CD4-positive, alpha-beta T cell (primary cell): ENCODE measurements around the gene NRIP1. TPM values are rescaled to one million over a fixed set of nuclear protein-coding genes. Genes with fewer than 3 reads are reported as not detected.

Experiments
- ATAC-seq: fragments of 200-7000 bp; cut with Tn5 transposase; one replicate; pipeline ENCODE4 v1.10.0; 2022; ENCODE audit warnings: mild to moderate bottlenecking; ENCODE audit not compliant: poor library complexity
- CTCF ChIA-PET: fragments of 350-600 bp; sonication (Branson Sonifier 250); formaldehyde crosslinking; loops from one replicate; lab custom pipeline; 2021; ENCODE audit warnings: antibody characterized with exemption, inconsistent platforms; lab: Charles Lee
- POLR2A ChIA-PET: fragments of 350-600 bp; sonication (Branson Sonifier 250); formaldehyde crosslinking; loops from one replicate; lab custom pipeline; 2021; ENCODE audit warnings: antibody characterized with exemption, inconsistent platforms; lab: Charles Lee
- DNase-seq, 14 experiments: peaks; one replicate each; pipeline ENCODE4 v3.0.0-alpha.2; 2013 to 2020; ENCODE audit warnings: mixed read lengths in 2 of 14
- H3K27ac ChIP-seq, 2 donors: one replicate each; pipeline versions ENCODE4 v1.5.1 to v1.7.0; 2013; ENCODE audit warnings: low read length in 2 of 2, low read depth in 1 of 2, mild to moderate bottlenecking in 1 of 2
- H3K27me3 ChIP-seq, 2 experiments: 1 replicate in 1 of 2; 2 replicates in 1 of 2; pipeline versions ENCODE4 v1.6.1 to v1.7.0; 2013; ENCODE audit warnings: low read length in 2 of 2, control low read depth in 1 of 2, mild to moderate bottlenecking in 1 of 2, moderate library complexity in 1 of 2; ENCODE audit not compliant: insufficient read depth in 2 of 2, control insufficient read depth in 1 of 2
- H3K36me3 ChIP-seq: one replicate; pipeline ENCODE4 v1.6.1; 2013; ENCODE audit warnings: low read length, control low read depth; ENCODE audit not compliant: insufficient read depth
- H3K4me1 ChIP-seq: one replicate; pipeline ENCODE4 v1.6.1; 2013; ENCODE audit warnings: low read length, control low read depth; ENCODE audit not compliant: insufficient read depth
- H3K4me3 ChIP-seq: one replicate; pipeline ENCODE4 v1.5.1; 2013; ENCODE audit warnings: mild to moderate bottlenecking, low read length, moderate library complexity
- H3K9me3 ChIP-seq, 2 experiments: 1 replicate in 1 of 2; 2 replicates in 1 of 2; pipeline versions ENCODE4 v1.6.1 to v1.7.0; 2013; ENCODE audit warnings: low read length in 2 of 2, mild to moderate bottlenecking in 2 of 2, control low read depth in 1 of 2, moderate library complexity in 1 of 2; ENCODE audit not compliant: control insufficient read depth in 1 of 2, insufficient read depth in 1 of 2
- H3K27ac Mint-ChIP-seq: one replicate; pipeline ENCODE4 v1.8.0; 2020; ENCODE audit warnings: mixed read lengths
- H3K27me3 Mint-ChIP-seq: one replicate; pipeline ENCODE4 v1.8.0; 2021; ENCODE audit warnings: mixed read lengths
- H3K36me3 Mint-ChIP-seq: one replicate; pipeline ENCODE4 v1.8.0; 2021; ENCODE audit warnings: low read depth, mixed read lengths
- H3K4me1 Mint-ChIP-seq: one replicate; pipeline ENCODE4 v1.8.0; 2021; ENCODE audit warnings: low read depth, mixed read lengths
- H3K4me3 Mint-ChIP-seq: one replicate; pipeline ENCODE4 v1.8.0; 2020; ENCODE audit warnings: mild to moderate bottlenecking, mixed read lengths
- H3K9me3 Mint-ChIP-seq: one replicate; pipeline ENCODE4 v1.8.0; 2020; ENCODE audit warnings: mixed read lengths
- intact Hi-C, 2 experiments: fragments of 100-400 bp; cut with DNase I in 1 of 2; cut with micrococcal nuclease in 1 of 2; formaldehyde crosslinking; loops; one replicate each; pipeline versions ENCODE4 v1.15.1 to v1.9.0; 2023 to 2025; cut with DNase I, micrococcal nuclease
- total RNA-seq, 174 experiments: library from RNA in 2 of 174; stranded (reverse) in 2 of 174; gene quantifications; one replicate each; pipeline ENCODE4 v1.2.3 and lab custom pipeline; 2021 to 2026
- TF ChIP-seq, protein P1 (sequence below): fragments of 200-600 bp; IDR thresholded peaks from one replicate; pipeline ENCODE4 v1.8.0; 2022; ENCODE audit warnings: antibody characterized with exemption, mild to moderate bottlenecking

Gene NRIP1
- total RNA-seq, 2 experiments from 2014 or later = 41.6 to 50.1 TPM

DNA sequence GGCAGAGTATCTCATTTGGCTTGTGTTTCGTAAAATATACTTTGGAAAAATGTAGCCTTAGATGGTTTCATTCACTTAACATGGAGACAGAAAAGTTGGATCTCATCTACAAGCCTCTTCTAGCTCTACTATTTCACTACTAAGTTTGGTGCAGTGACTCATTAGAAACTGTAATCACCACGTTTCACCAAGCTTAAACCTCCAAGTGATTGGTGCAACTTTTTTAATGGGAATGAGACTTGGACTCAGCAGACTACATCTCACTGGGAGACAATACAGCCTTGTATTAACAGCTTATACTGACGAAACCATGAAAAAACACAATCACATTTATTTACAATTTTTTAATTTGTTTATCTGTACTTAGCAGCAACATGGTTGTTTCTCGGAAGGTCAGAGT lies 29.9 kb upstream of the NRIP1 start:
- ATAC-seq (no peak), DNase-seq (no peak)
- H3K4me3 ChIP-seq = no peak overlapping the region
- no peaks in the 10 kb centered on the region for H3K9me3 ChIP-seq
- no peak overlapping the region for H3K27ac Mint-ChIP-seq
- ChIA-PET POLR2A (interaction anchor here (1.4 kb wide), 1 partner anchor 29 kb away, joined by 5 read pairs; no protein-coding TSS in a partner anchor), CTCF (interaction anchor here (1.0 to 1.9 kb wide), 3 partner anchors 9 to 306 kb away, joined by 3 to 6 read pairs (median 3); no protein-coding TSS in a partner anchor)
- H3K9me3 Mint-ChIP-seq = no peaks in the 10 kb centered on the region
- H3K36me3 Mint-ChIP-seq = no peaks in the 10 kb centered on the region
- no peaks in the 10 kb centered on the region for H3K27me3 Mint-ChIP-seq
- intact Hi-C loops = no loop called here
- no peaks in the 10 kb centered on the region for H3K4me1 ChIP-seq
- H3K4me1 Mint-ChIP-seq = no peaks in the 10 kb centered on the region
- no peak overlapping the region for H3K4me3 Mint-ChIP-seq
- no peaks in the 10 kb centered on the region for H3K27me3 ChIP-seq
- no peak overlapping the region for H3K27ac ChIP-seq
- TF ChIP-seq, protein P1, sequence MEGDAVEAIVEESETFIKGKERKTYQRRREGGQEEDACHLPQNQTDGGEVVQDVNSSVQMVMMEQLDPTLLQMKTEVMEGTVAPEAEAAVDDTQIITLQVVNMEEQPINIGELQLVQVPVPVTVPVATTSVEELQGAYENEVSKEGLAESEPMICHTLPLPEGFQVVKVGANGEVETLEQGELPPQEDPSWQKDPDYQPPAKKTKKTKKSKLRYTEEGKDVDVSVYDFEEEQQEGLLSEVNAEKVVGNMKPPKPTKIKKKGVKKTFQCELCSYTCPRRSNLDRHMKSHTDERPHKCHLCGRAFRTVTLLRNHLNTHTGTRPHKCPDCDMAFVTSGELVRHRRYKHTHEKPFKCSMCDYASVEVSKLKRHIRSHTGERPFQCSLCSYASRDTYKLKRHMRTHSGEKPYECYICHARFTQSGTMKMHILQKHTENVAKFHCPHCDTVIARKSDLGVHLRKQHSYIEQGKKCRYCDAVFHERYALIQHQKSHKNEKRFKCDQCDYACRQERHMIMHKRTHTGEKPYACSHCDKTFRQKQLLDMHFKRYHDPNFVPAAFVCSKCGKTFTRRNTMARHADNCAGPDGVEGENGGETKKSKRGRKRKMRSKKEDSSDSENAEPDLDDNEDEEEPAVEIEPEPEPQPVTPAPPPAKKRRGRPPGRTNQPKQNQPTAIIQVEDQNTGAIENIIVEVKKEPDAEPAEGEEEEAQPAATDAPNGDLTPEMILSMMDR = no peak
- H3K36me3 ChIP-seq = no peaks in the 10 kb centered on the region

DNA sequence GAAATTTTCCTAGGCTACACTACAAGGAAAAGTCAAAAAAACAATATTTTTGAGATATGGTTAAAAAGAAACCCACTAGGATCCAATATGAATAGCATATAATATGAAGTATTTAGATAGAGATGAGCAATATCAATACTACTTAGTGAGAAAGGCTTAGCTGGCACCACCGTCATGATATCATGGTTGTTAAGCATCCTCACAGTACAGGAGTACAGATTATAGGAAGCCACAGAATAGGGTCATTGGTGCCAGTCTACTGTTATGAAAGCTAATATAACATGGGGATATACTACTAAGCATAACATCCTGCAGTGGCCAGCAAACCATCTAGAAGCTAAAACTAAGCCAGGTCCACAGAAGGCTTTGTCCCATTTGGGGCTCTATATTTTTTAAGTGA lies 28.4 kb upstream of the NRIP1 start:
- H3K36me3 Mint-ChIP-seq = no peaks in the 10 kb centered on the region
- Histone ChIP-seq H3K27me3 (no peaks in the 10 kb centered on the region), H3K27ac (no peak overlapping the region), H3K4me1 (no peaks in the 10 kb centered on the region), H3K4me3 (no peak overlapping the region), H3K36me3 (no peaks in the 10 kb centered on the region), H3K9me3 (no peaks in the 10 kb centered on the region)
- POLR2A ChIA-PET = interaction anchor here (0.9 to 1.4 kb wide), 2 partner anchors 8 to 27 kb away, joined by 5 read pairs; no protein-coding TSS in a partner anchor
- no peak overlapping the region for H3K4me3 Mint-ChIP-seq
- H3K4me1 Mint-ChIP-seq = no peaks in the 10 kb centered on the region
- H3K9me3 Mint-ChIP-seq = no peaks in the 10 kb centered on the region
- DNase-seq (no peak), ATAC-seq (no peak)
- H3K27me3 Mint-ChIP-seq = no peaks in the 10 kb centered on the region
- no peak overlapping the region for H3K27ac Mint-ChIP-seq
- intact Hi-C loops = no loop called here
- CTCF ChIA-PET = no interaction called here
- TF ChIP-seq, protein P1 = no peak

DNA sequence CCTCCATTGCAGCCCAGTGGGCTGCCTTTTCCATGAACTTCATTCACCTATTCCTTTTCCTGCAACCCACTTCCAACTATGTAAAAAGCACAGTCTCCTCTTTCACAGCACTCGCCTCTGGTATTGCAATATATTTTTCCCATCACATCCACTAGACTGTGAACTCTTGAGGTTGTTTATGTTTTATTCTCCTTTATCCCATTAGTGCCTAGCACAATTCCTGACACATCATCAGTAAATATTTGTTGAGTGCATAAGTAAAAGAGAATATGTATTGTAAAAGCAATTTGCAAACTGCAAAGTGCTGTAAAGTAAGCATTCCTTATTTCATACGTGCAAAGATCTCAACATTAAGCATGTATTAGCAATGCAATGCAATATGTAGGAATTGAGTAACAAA lies 27.9 kb upstream of the NRIP1 start:
- no peaks in the 10 kb centered on the region for H3K9me3 ChIP-seq
- no peak overlapping the region for H3K4me3 ChIP-seq
- no peak overlapping the region for H3K4me3 Mint-ChIP-seq
- DNase-seq (no peak), ATAC-seq (no peak)
- no peaks in the 10 kb centered on the region for H3K36me3 ChIP-seq
- CTCF ChIA-PET = no interaction called here
- H3K27ac ChIP-seq = no peak overlapping the region
- no peaks in the 10 kb centered on the region for H3K9me3 Mint-ChIP-seq
- POLR2A ChIA-PET = no interaction called here
- intact Hi-C loops = no loop called here
- H3K27me3 Mint-ChIP-seq = no peaks in the 10 kb centered on the region
- TF ChIP-seq, protein P1 = no peak
- no peaks in the 10 kb centered on the region for H3K36me3 Mint-ChIP-seq
- H3K4me1 ChIP-seq = no peaks in the 10 kb centered on the region
- H3K27ac Mint-ChIP-seq = no peak overlapping the region
- H3K4me1 Mint-ChIP-seq = no peaks in the 10 kb centered on the region
- no peaks in the 10 kb centered on the region for H3K27me3 ChIP-seq
